SKM-1 (cell line): Measurements from ENCODE around the gene EXOC6B.
"Not testable (repeated sequence)": the region's sequence is repeated elsewhere in the genome, so short reads cannot be mapped to it uniquely, and the experiment has no call there.

Source experiments
- DNase-seq: peaks from one replicate; lab custom pipeline; 2025; ENCODE audit not compliant: unreplicated experiment; lab: John Stamatoyannopoulos, UW

EXOC6B gene

DNA sequence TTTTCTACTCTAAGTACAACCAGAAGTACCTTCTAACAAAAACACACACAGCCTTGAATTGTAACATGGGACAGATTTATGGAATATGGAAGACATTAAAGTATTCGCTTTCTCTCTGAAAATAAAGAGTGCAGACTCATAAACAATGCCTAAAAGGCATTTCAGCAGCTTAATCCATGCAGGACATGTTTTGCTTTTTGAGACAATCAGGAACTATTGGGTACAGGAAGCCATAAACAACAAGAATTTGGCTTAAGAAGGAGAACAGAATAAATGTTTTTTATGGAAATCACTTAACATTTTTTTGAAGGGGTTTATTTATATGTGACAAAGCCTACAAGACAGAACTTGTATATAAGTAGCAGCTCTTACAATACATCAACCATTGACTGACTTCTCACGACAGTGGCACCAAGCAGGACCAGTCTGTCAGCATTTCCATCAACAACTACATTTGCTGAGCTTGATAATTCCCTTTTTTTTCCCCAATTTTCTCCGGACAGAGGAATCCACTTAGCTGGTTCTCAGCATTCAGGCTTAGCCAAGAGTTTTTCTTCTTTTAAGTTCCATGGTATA, 140.1 kb downstream of the EXOC6B start:
- no peak for DNase-seq

- no peak for DNase-seq
Measured at GRCh38 chr2:72682061-72682460, 143.8 kb downstream of the EXOC6B start.

GRCh38 chr2:72681016-72681995, 144.5 kb downstream of the EXOC6B start:
- DNase-seq: no peak

DNA sequence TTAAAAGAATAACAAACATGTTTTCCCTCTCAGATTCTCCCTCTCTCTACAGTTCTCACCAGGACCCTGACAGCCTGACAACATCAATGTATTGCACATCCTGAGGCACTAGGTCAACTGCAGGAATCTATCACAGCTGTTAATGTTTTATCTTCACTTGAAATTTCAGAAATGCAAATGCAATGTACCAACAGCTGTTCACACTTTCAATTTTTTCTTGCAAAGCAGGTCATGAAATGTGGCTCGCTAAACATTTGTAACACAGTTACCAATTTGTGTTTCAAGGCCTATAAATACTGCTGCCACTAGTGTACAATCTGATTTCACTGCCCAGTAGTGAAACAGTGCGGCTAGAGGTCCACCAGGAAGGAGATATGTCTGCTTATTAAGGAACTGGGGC, 147.8 kb downstream of the EXOC6B start:
- DNase-seq: no peak

DNA sequence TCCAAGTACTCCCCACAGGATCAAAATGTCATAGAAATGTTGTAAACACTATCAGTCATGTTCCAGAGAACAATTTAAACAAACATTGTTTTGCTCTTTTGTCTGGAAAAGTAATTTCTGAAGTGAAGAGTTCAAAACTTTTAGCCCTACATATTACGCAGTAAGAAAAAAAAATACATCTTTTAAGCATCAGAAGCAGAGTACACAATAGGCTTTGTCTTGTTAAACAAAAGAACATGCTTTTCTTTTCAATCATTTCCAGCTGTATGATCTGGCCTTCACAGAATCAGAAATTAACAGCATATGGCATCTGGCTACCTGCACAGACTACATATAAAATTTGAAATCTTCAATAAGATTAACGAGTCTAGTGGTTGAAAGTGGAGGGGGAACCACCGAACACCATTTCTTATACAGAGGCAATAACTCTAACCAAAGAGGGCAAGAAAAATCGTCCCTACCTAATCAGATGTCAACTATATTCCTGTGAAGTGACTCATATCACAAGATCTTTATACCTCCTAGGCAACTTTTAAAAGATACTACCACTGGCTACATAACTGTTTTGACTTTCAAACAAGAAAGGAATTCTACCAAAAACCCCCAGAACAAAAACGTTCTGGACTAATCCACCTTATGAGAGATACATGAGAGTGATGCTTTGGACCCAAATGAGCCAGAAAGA, 149.3 kb downstream of the EXOC6B start:
- no peak for DNase-seq

GRCh38 chr2:72674982-72675915, 150.6 kb downstream of the EXOC6B start:
- no peak for DNase-seq

DNA sequence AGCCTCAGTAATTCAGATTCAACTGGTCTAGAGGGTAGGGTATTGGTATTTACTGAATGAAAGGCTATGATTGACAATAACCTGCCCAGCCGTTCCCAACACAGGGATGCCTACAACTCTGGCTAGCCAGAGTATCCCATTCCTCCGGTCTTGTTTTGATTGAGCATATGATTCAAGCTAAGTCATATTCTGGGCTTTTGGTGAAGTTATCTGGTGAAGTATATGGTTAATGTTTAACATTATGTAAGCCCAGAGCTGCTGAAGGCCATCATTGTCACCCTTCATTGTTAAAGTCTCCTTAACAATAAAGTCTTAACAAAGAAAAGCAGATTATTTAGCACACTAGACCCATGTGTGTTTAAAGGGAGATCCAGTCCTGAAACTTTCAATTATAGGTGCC, 152.6 kb downstream of the EXOC6B start:
- DNase-seq: no peak

DNA sequence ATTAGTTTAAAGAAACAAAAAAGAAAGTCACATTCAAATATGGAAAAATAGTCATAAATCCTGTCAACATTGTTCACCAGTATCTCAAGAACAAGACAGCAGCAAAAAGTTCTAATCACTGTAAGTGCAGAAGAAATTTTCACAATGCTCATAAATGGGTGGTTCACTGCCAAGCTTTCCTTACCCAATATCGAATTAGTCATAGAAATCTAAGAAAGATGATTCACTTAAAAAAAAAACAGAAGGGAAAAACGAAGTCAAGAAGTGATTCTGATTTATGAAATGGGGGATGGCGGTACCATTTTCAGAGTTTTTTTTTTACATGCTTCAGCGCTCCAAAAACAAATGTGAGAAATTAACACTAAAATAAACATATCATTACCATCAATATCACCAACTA, 156.7 kb downstream of the EXOC6B start:
- DNase-seq: no peak

GRCh38 chr2:72668647-72669046, 157.2 kb downstream of the EXOC6B start:
- DNase-seq: no peak

- no peak for DNase-seq
Measured at GRCh38 chr2:72665448-72665847, 160.4 kb downstream of the EXOC6B start.

DNA sequence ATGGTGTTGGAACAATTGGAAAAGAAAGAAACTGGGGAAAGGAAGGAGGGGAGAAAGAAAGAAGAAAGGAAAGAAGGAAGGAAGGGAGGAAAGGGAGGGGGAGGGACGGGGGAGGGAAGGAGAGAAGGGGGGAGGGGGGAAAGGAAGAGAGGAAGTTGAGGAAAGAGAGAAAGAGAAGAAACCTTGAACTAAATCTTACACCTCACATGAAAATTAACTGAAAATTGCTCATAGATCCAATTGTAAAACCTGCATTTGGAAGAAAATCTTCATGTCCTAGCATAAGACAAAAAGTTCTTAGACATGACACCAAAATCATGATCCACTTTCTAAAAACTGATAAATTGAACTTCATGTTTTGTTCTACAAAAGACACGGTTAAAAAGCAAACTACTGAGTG, 163.8 kb downstream of the EXOC6B start:
- no peak for DNase-seq

- DNase-seq: no peak
Measured at GRCh38 chr2:72649810-72650209, 176.0 kb downstream of the EXOC6B start.

GRCh38 chr2:72641221-72641620, 184.6 kb downstream of the EXOC6B start:
- not testable (repeated sequence) for DNase-seq

- no peak for DNase-seq
Measured at GRCh38 chr2:72638600-72639211, 187.1 kb downstream of the EXOC6B start.

GRCh38 chr2:72636210-72636609, 189.6 kb downstream of the EXOC6B start:
- no peak for DNase-seq

DNA sequence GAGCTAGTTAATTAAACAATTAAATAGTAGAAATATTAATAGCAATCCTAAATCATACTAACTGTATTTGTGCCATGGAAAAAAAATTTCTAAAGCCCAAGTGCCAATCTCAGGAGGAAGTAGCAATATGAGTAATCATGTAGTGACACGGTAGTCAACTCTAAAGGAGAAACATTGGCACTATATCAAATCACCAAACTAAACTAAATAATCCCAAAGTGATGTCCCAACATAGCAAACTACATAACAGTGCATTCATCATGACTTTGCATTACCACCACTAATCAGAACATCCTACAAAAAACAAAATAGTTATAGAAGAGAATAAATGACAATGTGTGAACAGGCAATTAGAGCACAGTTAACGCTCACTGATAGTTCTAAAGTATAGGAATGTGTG, 195.1 kb downstream of the EXOC6B start:
- no peak for DNase-seq

DNA sequence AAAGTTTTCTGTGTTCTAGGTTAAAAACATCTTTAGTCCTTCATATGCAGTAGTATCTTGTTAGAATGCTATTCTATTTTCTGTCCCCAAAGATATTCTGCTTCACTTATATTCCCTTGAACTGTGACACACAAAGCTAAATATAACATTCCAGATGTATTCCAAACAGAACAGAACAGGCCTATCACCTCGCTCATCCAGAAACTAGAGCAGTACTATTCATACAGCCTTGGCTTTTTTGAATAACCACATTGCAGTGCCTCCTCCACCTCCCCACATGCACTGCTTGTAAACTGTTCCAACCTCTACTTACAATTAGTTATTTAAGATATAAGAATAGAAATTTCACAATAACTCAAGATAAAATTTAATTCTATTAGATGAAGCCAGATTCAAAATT, 196.8 kb downstream of the EXOC6B start:
- no peak for DNase-seq

DNA sequence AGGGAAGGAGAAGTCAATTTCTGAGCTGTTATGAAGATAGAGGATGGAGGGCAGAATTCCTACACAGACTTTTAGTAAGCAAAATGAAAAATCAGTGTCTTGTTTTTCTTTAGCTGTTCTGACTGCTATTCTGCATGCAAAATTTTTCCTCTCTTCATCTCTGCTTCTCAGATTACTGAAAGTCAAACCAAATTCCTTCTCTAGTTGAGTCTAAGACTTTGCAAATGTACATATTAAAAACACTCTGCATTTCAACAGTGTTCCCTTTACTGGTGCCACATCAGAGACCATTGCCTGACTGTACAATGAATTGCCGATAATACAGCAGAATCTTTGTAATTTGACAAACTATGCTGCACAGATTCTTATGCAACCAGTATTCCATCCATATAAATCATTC, 198.8 kb downstream of the EXOC6B start:
- no peak for DNase-seq

DNA sequence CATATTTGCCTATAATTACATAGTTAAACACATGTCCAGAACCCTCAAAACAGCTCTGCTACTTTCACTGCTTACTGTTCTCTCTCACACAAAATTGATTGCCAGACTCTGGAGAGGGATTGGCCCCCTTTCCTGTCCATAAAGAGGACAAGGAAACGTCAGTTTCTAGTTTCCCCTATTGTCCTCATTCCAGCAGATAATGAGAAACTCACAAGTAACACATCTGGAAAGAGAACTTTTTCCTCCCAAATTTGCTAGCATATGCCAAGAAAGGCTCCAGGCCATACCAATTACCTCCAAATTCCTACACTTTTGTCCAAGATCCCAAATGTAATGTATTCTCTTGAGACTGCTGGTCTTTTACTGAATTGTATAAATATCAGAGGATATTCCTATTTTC, 200.5 kb downstream of the EXOC6B start:
- DNase-seq: no peak

DNA sequence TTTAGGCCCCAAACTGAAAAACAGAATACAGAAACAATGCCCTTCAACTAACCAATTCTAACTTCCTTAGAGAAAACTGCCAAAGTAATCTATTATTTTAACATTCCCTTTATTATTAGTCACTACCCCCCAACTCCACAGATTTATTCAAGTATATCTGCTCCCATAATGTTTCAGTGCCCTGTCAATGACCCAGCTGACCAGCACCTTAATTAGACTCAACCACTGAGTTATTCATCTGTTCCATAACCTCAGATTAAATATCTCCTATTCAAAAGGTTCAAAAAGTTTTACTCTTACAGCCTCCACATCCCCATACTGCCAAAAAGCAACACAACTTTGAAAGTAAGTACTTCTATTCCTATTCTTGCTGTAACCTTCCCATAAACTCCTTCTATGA, 202.4 kb downstream of the EXOC6B start:
- no peak for DNase-seq
